A549 (cell line): ENCODE results near the gene CNKSR3.

ENCODE experiments used
- NFE2L2 ChIP-seq: fragments of 150-350 bp; conservative IDR thresholded peaks from 2 replicates; pipeline ENCODE4 v1.6.1; 2014; ENCODE audit warnings: low read length
- POLR2A ChIP-seq: IDR thresholded peaks from 2 replicates; pipeline ENCODE4 v1.6.1; 2012; ENCODE audit warnings: mild to moderate bottlenecking, low read length
- RNF2 ChIP-seq: fragments of 200-600 bp; sonication (generic); IDR thresholded peaks from 2 replicates; pipeline ENCODE4 v1.6.1; 2016; ENCODE audit warnings: low read depth, mild to moderate bottlenecking, antibody characterized with exemption, moderate library complexity, borderline replicate concordance
- TF ChIP-seq, protein P1 (sequence below): fragments of >200 bp; sonication (Bioruptor Twin); formaldehyde crosslinking; IDR thresholded peaks from 3 replicates; pipeline ENCODE4 v1.5.1; 2016

DNA sequence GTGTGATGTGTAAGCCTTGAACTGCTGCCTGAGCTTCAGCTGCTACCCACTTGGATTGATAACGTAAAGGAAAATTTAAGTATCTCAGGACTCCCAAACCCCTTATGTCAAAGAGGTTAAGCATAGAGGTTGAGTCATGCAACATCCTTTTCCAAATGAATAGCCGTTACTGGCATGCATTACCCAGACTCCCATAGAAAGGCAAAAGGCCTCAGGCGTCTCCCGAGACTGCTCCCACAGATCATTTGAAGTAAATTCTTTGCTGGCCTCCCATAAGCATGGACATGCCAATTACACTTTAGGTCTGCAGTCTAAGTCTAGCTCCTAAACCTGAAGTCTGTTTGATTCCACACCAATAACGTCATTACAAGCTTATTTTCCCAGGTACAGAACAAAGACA, 168.6 kb downstream of the CNKSR3 start:
- TF ChIP-seq POLR2A (no peak), NFE2L2 (no peak), RNF2 (no peak)
- TF ChIP-seq, protein P1, sequence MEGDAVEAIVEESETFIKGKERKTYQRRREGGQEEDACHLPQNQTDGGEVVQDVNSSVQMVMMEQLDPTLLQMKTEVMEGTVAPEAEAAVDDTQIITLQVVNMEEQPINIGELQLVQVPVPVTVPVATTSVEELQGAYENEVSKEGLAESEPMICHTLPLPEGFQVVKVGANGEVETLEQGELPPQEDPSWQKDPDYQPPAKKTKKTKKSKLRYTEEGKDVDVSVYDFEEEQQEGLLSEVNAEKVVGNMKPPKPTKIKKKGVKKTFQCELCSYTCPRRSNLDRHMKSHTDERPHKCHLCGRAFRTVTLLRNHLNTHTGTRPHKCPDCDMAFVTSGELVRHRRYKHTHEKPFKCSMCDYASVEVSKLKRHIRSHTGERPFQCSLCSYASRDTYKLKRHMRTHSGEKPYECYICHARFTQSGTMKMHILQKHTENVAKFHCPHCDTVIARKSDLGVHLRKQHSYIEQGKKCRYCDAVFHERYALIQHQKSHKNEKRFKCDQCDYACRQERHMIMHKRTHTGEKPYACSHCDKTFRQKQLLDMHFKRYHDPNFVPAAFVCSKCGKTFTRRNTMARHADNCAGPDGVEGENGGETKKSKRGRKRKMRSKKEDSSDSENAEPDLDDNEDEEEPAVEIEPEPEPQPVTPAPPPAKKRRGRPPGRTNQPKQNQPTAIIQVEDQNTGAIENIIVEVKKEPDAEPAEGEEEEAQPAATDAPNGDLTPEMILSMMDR, result no peak
